Superior temporal gyrus (tissue), 1 donor: ENCODE results near the gene CA5A.
"Not testable (repeated sequence)": the region's sequence is repeated elsewhere in the genome, so short reads cannot be mapped to it uniquely, and the experiment has no call there.

Source experiments
- DNase-seq: peaks from one replicate; pipeline ENCODE4 v3.0.0-alpha.2; 2016; ENCODE audit errors: extremely low spot score

The CA5A gene

GRCh38 chr16:87896176-87896890 lies 40.0 kb downstream of the CA5A start:
- not testable (repeated sequence) for DNase-seq

DNA sequence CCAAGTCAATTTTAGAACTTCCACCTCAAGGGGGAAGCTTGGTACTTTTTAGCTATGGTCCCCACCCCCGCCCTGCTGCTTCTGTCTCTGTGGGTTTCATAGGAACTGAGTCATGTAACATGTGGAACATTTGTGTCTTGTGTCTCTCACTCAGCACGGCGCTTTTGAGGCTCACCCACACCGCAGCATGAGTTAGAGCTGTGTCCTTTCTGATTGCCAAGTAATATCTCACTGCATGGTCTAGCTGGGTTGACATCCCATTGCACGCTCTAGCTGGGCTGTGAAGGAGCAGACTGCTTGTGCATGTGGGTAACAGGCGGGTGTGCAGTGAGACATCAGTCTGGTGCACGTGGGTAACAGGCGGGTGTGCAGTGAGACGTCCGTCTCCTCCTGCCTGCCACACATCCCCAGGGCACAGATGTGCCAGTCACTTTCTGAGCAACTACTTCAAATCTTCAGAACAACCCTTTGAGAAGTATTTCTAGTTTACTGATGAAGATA lies 40.6 kb downstream of the CA5A start:
- DNase-seq: peak; percentile 54

GRCh38 chr16:87894005-87894404 lies 42.3 kb downstream of the CA5A start:
- not testable (repeated sequence) for DNase-seq

- DNase-seq: no peak
Observed at GRCh38 chr16:87891764-87892163, 44.6 kb downstream of the CA5A start.

GRCh38 chr16:87889762-87890161 lies 46.6 kb downstream of the CA5A start:
- not testable (repeated sequence) for DNase-seq

GRCh38 chr16:87888346-87888745 lies 48.0 kb downstream of the CA5A start:
- DNase-seq: not testable (repeated sequence)

DNA sequence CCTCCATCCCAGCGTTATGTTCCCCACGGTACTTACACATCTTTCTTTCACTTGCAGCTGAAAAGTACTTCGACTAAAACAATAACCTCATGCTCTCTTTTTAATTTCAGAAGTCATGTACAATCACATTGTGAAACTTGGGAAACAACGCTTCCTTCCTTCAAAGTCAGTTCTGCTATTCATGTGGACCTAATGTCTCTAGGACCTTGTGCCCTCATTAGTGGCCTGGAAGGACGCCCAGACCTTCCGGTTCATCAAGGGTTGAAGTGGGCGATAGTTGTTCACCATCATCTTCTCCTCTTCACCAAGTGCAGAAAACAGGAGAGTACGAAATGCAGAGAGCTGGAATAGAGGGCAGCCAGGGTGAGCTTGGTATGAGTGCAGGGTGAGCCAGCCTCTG lies 48.4 kb downstream of the CA5A start:
- DNase-seq: not testable (repeated sequence)

GRCh38 chr16:87885371-87885967 lies 50.9 kb downstream of the CA5A start:
- DNase-seq: not testable (repeated sequence)

GRCh38 chr16:87882436-87883019 lies 53.8 kb downstream of the CA5A start:
- no peak for DNase-seq

DNA sequence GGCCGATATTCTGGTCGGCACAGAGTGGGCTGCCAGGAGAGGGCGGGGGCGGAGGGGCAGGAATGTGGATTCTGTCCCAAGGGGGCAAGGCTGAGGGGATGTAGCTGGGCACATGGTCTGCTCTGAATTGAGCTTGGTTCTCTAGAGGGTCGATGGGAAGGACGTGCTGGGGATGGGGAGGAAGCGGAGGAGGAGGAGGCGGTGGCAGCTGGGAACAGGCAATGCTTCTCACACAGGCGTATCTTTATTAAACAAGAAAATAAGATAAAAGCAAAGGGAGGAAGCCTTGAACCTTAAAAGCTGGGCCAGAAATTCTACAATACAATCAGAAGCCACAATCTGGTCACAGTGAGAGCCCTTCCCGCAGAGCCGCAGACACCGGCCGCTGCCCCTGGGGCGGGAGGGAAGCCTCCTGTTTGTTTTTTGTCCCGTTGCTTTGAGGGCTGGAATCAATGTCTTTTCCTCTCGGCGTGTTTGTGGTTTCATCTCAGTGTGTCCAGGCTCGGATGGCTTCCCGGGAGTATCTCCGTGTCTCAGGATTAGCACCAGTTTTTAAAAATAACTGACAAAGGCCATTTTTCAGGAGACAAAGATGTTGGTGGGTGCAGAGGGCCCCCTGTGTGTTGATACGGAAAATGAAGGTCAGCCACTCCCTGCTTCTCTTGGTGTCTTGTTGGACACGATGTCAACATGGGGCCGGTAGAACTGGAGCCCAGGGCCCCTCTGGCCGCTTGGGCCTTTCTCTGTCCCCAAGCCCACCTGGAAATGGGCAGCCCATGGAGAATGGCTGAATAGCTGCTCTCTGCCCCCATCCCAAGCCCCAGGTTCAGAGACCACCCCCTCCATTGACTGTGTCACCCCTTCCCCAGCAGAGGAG lies 54.8 kb downstream of the CA5A start:
- DNase-seq: no peak

DNA sequence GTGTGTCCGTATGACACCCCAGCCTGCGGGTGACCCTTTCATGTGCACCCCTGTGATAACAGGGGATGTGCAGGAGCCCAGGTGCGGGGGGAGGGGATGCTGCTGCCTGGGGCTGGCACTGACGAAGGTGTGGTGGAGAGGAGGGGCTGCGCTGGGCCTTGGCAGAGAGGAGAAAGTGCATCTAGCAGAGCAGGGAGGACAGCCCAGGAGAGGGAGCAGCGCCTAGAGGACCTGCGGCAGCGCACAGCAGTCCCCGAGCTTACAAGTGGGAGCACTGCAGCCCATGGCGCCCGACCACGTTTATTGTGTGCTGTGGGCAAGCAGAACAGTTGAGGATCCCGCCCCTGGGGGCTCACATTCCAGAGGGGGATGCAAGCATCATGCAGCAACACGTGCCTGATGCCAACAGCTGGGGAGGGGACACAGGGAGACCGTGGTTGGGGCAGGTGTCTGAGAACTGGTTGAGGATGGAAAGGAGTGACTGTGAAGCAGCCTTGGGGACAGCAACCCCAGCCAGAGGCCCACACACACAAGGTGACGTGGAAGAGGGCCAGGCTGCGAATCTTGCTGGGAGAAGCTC lies 56.1 kb downstream of the CA5A start:
- no peak for DNase-seq

DNA sequence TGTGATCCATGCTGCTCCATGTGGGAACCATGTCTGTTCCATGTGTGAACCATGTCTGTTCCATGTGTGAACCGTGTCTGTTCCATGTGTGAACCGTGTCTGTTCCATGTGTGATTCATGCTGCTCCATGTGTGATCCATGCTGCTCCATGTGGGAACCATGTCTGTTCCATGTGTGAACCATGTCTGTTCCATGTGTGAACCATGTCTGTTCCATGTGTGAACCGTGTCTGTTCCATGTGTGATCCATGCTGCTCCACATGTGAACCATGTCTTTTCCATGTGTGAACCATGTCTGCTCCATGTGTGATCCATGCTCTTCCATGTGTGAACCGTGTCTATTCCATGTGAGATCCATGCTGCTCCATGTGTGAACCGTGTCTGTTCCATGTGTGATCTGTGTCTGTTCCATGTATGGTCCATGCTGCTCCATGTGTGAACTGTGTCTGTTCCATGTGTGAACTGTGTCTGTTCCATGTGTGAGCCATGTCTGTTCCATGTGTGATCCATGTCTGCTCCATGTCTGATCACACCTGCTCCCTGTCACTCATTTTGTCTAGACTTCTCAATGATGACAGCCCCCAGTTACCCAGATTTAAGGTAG lies 56.8 kb downstream of the CA5A start:
- DNase-seq: not testable (repeated sequence)

- DNase-seq: no peak
Observed at GRCh38 chr16:87878704-87879103, 57.6 kb downstream of the CA5A start.

- DNase-seq: no peak
Observed at GRCh38 chr16:87877942-87878507, 58.3 kb downstream of the CA5A start.

DNA sequence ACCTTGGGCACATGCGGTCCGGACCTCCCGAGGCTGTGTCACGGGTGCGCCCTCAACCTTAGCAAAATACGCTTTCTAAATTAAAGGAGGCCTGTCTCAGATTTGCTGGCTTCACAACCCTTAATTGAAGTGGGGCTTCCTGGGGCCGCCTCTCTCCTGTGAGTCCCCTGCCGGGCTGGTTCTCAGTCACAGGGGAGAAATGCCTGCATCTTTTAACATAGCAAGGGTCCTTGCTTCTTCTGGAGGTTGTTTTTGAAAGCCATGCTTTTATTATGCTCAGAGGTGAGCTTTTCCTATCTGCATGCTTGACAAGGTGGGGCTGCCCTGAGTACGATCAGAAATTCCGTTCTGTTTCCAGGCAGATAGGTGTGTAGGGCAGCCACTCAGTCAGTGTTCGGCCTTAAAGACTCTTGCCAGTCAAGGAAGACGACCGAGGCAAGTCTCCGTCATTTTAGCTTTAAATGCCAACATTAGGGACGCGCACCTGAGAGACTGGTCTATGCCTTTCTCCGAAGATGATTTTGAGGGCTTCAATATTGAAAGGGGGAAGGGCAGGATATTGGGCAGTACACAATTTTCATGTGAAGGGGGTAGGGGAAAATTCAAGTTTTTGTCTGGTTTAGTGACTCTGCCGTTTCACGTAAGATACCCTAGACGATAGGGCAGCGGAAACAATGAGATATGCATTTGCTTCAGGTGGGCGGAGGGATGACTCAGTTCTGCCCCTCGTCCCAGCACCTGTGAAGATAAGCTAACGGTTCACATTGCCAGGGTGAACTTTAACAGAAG lies 61.5 kb downstream of the CA5A start:
- DNase-seq: no peak

DNA sequence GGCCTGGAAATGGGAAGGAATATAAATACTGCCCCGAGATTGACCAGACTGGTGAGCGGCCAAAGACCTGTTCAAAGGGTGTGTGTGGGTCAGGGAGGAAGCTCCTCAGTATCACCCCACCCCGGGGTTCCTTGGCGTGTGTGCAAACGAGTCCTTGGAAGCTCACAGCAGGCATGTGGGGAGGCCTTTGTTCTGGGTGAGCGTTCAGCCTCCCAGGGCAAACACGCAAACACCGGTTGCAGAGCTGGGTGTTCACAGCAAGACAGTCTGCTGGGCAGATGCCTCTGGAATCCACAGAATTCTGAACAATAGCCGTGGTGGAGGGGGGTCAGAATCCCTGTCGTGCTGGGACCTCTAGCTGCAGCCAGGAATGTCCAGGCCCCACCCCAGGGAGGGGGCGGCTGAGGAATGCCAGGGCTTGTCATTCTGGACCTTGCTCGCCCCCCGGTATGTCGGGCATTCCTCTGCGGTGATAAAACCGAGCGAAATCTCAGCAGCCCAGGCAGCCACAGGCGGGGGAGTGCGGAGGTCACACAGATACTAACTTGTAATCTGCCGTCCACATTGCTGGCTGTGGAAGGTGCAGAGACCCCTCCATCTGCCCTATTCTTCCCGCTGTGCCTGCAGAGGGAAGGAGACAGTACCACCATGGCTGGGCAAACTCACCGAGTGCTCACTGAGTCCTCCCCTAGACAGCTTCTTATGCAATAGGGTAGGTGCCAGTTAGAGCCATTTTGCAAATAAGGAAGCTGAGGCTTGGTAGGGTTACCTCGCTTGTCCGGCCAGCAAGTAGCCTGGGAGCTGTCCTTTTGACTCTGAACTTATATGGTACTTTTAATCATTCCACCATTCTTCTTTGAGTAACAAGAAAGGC lies 65.7 kb downstream of the CA5A start:
- DNase-seq: not testable (repeated sequence)

GRCh38 chr16:87869879-87870417 lies 66.4 kb downstream of the CA5A start:
- not testable (repeated sequence) for DNase-seq

GRCh38 chr16:87869061-87869878 lies 67.1 kb downstream of the CA5A start, which contains the start of gene SLC7A5:
SLC7A5 (minus strand) TSS chr16:87869507; CDS start chr16:87869422, 85 bp downstream.
- peak; percentile 41 for DNase-seq
